HG02943 (cell line): ENCODE data around the gene SLC39A3.

Experiments
- ATAC-seq: cut with Tn5 transposase; IDR thresholded peaks from one replicate; pipeline ENCODE4 v1.9.1; 2021; ENCODE audit warnings: mild to moderate bottlenecking, low read depth, moderate library complexity; ENCODE audit not compliant: unreplicated experiment

The SLC39A3 gene

GRCh38 chr19:2739602-2740313 lies at the start of gene SLC39A3:
SLC39A3 (minus strand) TSS chr19:2740017; CDS start chr19:2737257, 2,760 bp downstream.
- peak; percentile 92 for ATAC-seq

GRCh38 chr19:2788237-2788636 lies 48.4 kb upstream of the SLC39A3 start:
- no peak for ATAC-seq

- ATAC-seq, result no peak
Observed at GRCh38 chr19:2787115-2787514, 47.3 kb upstream of the SLC39A3 start.

- ATAC-seq, result peak; percentile 60
Observed at GRCh38 chr19:2785244-2785997, 45.6 kb upstream of the SLC39A3 start, which contains the start of gene THOP1. THOP1 (plus strand) TSS chr19:2785503; CDS start chr19:2785663, 160 bp downstream.

GRCh38 chr19:2783781-2784145 lies 43.9 kb upstream of the SLC39A3 start:
- no peak for ATAC-seq

- peak; percentile 66 for ATAC-seq
Observed at GRCh38 chr19:2782936-2783780, 43.3 kb upstream of the SLC39A3 start, which contains the start of gene SGTA. SGTA (minus strand) TSS chr19:2783273; CDS start chr19:2769068, 14,205 bp downstream.

GRCh38 chr19:2782329-2782935 lies 42.6 kb upstream of the SLC39A3 start:
- ATAC-seq, result no peak

- no peak for ATAC-seq
Observed at GRCh38 chr19:2780284-2780683, 40.5 kb upstream of the SLC39A3 start.

GRCh38 chr19:2779121-2779740 lies 39.4 kb upstream of the SLC39A3 start:
- no peak for ATAC-seq

GRCh38 chr19:2777952-2778683 lies 38.3 kb upstream of the SLC39A3 start:
- no peak for ATAC-seq

GRCh38 chr19:2775556-2776430 lies 36.0 kb upstream of the SLC39A3 start:
- no peak for ATAC-seq

GRCh38 chr19:2774953-2775555 lies 35.2 kb upstream of the SLC39A3 start:
- ATAC-seq, result no peak

GRCh38 chr19:2774083-2774679 lies 34.4 kb upstream of the SLC39A3 start:
- ATAC-seq, result no peak

- no peak for ATAC-seq
Observed at GRCh38 chr19:2771786-2772674, 32.2 kb upstream of the SLC39A3 start.

- ATAC-seq, result no peak
Observed at GRCh38 chr19:2770055-2771013, 30.5 kb upstream of the SLC39A3 start.
